Activated CD8-positive, alpha-beta memory T cell treated with anti-CD3 and anti-CD28 coated beads, Interleukin-2, amount 50 U/mL, for 1 hour (primary cell): ENCODE results near the gene SGSM2.

Experiments used
- DNase-seq: peaks from one replicate; pipeline ENCODE4 v3.0.0-alpha.2; 2020; ENCODE audit errors: extremely low read depth

The SGSM2 gene

GRCh38 chr17:2368359-2368758 lies 31.1 kb downstream of the SGSM2 start:
- DNase-seq: no peak

GRCh38 chr17:2369039-2369438 lies 31.7 kb downstream of the SGSM2 start:
- no peak for DNase-seq

- no peak for DNase-seq
These were observed 32.4 kb downstream of the SGSM2 start for GRCh38 chr17:2369551-2370210.

GRCh38 chr17:2370211-2370589 lies 32.9 kb downstream of the SGSM2 start:
- no peak for DNase-seq

GRCh38 chr17:2371183-2372130 lies 34.2 kb downstream of the SGSM2 start:
- no peak for DNase-seq

- no peak for DNase-seq
These were observed 34.9 kb downstream of the SGSM2 start for GRCh38 chr17:2372180-2372579.

- no peak for DNase-seq
These were observed 35.4 kb downstream of the SGSM2 start for GRCh38 chr17:2372681-2373080.

GRCh38 chr17:2373179-2373578 lies 35.9 kb downstream of the SGSM2 start:
- no peak for DNase-seq

GRCh38 chr17:2374549-2375285 lies 37.4 kb downstream of the SGSM2 start:
- no peak for DNase-seq

- no peak for DNase-seq
These were observed 38.1 kb downstream of the SGSM2 start for GRCh38 chr17:2375406-2375805.

GRCh38 chr17:2376107-2376506 lies 38.8 kb downstream of the SGSM2 start:
- DNase-seq: no peak

- no peak for DNase-seq
These were observed 40.4 kb downstream of the SGSM2 start for GRCh38 chr17:2377659-2378058.

- no peak for DNase-seq
These were observed 41.6 kb downstream of the SGSM2 start for GRCh38 chr17:2378905-2379304.

- DNase-seq: no peak
These were observed 42.4 kb downstream of the SGSM2 start for GRCh38 chr17:2379489-2380225.

- no peak for DNase-seq
These were observed 43.1 kb downstream of the SGSM2 start for GRCh38 chr17:2380226-2380922.

GRCh38 chr17:2380950-2381649 lies 43.8 kb downstream of the SGSM2 start:
- DNase-seq: no peak

- no peak for DNase-seq
These were observed 46.4 kb downstream of the SGSM2 start for GRCh38 chr17:2383628-2384167.

GRCh38 chr17:2384439-2385127 lies 47.3 kb downstream of the SGSM2 start:
- no peak for DNase-seq
